ENCODE measurements around the gene ADORA2B. TPM values are rescaled to one million over a fixed set of nuclear protein-coding genes. Genes with fewer than 3 reads are reported as not detected.
"Not testable (repeated sequence)": the region's sequence is repeated elsewhere in the genome, so short reads cannot be mapped to it uniquely, and the experiment has no call there.

ADORA2B gene
- 5.3 and 8.2 TPM in 2 replicates for total RNA-seq (2014; rRNA removed; shearing (Covaris generic))

- peak; percentile 54 for DNase-seq (ENCODE audit: low spot score)
Observed at GRCh38 chr17:15944759-15945526, at the start of gene ADORA2B. TSS of gene ADORA2B (plus strand) at chr17:15945130. CDS start at chr17:15945249, 119 bp downstream.

- DNase-seq (ENCODE audit: low spot score) = no peak
Observed at GRCh38 chr17:15896277-15896676, 48.7 kb upstream of the ADORA2B start.

DNA sequence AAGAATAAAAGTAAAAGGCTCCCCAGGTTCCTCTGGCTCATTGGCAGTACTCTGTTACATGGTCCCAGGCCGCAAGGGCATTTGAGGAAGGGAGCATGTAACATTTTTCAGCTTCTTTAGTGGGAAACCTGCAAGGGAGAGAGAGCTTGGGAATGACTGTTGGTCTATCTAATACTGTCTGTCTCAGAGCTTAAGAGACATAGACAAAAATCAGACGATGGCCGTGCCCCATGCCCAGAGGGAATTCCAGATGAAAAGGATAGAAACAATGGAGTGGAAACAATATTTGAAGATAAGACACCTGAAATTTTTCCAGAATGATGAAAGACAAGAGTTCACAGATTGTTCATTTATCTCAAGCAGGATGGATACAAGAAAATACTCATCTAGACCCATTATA is 48.1 kb upstream of the ADORA2B start:
- DNase-seq (ENCODE audit: low spot score) = no peak

GRCh38 chr17:15899596-15899995 is 45.3 kb upstream of the ADORA2B start:
- DNase-seq (ENCODE audit: low spot score) = not testable (repeated sequence)

DNA sequence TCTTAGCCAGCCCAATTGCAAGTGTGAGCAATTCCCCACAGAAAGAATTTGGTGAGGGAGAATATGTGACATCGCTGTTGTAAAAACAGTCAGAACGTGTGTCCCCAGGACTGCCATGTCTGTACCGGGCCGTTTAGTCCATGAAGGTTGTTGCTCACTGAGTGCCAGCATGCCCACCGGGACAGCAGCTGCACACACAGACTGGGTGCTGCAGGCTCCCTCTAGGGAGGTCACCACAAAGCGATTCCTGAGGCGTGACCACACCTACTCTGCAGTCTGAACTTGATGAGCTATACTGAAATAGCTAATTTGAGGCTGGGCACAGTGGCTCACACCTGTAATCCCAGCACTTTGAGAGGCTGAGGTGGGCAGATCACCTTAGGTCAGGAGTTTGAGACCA is 44.1 kb upstream of the ADORA2B start:
- no peak for DNase-seq (ENCODE audit: low spot score)

DNA sequence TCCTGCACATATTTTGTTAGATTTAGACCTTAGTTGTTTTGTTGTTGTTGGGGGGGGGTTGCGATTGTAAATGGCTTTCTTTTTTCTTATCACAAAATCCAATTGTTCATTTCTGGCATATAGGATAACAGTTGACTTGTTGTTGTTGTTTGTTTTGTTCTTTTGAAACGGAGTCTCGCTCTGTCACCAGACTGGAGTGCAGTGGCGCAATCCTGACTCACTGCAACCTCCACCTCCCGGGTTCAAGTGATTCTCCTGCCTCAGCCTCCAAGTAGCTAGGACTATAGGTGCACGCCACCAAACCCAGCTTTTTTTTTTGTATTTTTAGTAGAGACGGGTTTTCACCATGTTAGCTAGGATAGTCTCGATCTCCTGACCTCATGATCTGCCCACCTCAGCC is 39.7 kb upstream of the ADORA2B start:
- DNase-seq (ENCODE audit: low spot score) = not testable (repeated sequence)

GRCh38 chr17:15907290-15907689 is 37.6 kb upstream of the ADORA2B start:
- DNase-seq (ENCODE audit: low spot score) = no peak

DNA sequence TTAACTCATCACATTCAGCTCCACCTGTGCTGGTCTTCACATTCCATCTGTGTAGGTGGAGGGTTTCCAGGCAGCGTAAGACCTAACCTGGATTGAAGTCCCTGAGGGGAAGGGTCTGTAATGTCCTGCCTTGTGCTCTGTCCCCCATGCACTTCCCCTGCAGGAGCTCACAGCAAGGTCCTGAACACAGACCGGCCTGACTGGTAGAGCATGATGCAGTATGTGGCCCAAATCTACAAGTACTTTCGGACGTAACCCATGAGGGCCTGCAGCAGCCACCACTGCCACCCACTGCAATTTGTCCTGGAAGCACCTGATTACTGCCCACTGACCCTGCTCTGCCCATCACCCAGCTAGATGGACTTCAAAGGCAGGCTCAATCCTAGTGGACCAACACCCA is 36.6 kb upstream of the ADORA2B start:
- no peak for DNase-seq (ENCODE audit: low spot score)

DNA sequence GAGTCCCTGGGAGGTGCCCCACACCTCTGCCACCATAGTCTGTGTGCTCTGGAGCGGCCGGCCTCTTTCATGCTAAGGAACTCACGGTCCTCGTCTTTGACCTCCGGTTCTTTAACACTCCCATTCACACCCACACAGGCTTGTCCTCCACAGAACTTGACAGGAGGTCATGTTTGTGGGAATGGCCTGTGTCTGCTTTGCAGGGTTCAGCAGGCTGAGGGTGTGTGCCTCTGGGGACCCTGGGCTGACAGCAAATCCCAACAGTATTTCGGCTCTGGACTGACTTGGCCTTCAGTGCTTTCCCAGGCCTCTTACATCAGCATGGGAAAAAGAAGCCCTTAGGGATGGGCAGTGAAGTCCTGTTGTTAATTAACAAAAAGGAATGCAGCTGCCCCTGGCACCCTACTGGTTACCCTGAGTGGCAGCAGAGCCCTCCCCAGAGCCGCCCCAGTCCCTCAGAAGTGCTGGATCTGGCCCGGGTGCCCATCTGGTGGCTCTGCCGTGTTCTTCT is 35.4 kb upstream of the ADORA2B start:
- no peak for DNase-seq (ENCODE audit: low spot score)

- no peak for DNase-seq (ENCODE audit: low spot score)
Observed at GRCh38 chr17:15910791-15911190, 34.1 kb upstream of the ADORA2B start.

GRCh38 chr17:15911701-15912100 is 33.2 kb upstream of the ADORA2B start:
- not testable (repeated sequence) for DNase-seq (ENCODE audit: low spot score)

- no peak for DNase-seq (ENCODE audit: low spot score)
Observed at GRCh38 chr17:15912416-15912955, 32.4 kb upstream of the ADORA2B start.

DNA sequence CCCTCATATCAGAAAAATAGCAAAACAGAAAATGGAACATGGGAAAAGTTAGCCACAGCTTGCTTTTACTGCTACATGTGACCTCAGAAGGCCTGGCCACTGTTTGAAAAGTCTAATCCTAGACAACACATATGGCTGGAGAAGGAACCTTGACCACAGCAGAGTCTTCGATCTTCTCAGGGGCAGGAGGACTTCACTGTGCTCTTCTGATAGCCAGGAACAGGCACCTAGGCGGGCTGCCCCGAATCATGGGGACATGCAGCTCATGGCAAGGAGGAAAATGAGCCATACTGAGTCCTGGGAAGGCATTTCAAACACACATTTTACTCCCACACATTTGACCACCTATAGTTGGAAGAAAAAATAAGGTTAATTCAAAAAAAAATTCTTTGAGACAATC is 31.1 kb upstream of the ADORA2B start:
- DNase-seq (ENCODE audit: low spot score) = no peak

DNA sequence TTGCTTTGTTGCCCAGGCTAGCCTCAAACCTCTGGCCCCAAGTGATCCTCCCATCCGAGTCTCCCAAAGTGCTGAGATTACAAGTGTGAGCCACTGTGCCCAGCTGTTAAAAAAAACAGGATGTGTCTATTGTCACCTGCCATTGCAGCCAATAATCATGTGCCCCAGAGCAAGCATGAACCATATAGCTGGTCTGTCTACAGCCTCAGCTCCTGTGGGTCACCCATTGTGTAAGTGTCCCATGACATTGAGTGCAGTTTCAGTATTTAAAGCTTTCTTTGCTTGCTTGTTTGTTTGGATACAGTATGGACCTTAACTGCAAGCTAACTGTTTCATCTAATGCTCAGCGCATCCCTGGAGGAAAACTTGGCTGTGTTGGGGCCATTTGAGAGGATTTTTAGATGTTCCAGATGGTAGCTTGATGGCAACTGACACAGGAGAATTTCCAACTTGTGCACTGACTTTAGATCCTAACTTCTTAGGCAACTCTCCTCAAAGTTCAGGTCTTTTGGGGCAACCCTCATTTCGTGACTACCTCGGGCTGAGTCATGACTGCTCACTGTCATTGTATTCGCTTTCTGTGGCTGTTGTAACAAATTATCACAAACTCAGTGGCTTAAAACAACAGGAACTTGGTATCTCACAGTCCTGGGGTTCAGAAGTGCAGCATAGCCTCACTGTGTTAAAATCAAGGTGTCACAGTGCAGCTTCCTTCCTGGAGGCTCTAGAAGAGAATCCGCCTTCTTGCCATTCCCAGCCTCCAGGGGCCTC is 30.3 kb upstream of the ADORA2B start:
- no peak for DNase-seq (ENCODE audit: low spot score)

DNA sequence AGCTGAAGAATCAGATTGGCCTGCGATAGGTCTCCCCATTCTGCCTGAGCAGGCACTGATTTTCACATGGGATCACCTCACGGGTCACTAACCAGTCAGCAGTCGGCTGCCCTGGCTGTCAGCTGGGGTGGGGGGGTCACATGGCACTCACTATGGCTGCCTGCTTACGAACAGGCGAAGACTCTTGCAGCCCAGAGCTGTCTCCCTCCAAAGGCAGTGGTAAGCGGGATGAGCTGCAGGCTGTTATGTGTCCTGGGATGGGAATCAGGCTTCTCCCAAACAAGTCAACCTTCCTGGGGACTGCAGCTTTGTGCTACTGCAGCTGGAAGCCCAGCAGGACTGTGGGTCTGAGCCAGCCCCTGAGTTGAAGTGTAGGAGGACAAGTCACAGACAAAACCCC is 29.0 kb upstream of the ADORA2B start:
- no peak for DNase-seq (ENCODE audit: low spot score)

- no peak for DNase-seq (ENCODE audit: low spot score)
Observed at GRCh38 chr17:15917021-15917437, 27.9 kb upstream of the ADORA2B start.

DNA sequence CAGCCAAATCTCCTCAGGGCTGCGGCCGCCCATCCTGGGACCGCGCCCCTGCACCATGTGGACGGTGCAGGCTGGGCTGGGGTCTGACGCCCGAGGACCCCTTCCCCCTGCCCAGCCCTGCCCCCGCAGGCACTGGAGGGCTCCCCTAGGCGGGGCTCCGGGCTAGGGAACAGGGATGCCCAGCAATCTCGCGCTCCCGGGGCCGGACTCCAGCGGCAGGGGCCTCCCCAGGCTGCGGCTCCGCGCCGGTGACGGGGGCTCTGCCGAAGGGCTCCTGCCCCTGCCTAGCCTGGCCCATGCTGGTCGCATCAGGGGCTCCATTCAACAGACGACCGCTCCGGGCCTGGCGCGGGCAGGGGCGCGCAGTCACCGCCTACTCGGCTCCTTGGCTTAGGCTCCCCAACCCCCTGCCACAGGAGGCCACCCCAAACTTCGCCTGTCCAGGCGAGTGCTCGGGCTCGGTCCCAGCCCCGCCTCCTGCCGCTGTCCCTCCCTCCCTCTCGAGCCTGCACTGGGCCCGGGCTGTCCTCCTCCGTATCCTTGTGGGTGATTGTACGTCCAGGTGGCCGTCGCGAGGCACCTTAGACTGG is 27.4 kb upstream of the ADORA2B start:
- no peak for DNase-seq (ENCODE audit: low spot score)

GRCh38 chr17:15918261-15918660 is 26.7 kb upstream of the ADORA2B start:
- no peak for DNase-seq (ENCODE audit: low spot score)

- DNase-seq (ENCODE audit: low spot score) = no peak
Observed at GRCh38 chr17:15918661-15919259, 26.2 kb upstream of the ADORA2B start.

DNA sequence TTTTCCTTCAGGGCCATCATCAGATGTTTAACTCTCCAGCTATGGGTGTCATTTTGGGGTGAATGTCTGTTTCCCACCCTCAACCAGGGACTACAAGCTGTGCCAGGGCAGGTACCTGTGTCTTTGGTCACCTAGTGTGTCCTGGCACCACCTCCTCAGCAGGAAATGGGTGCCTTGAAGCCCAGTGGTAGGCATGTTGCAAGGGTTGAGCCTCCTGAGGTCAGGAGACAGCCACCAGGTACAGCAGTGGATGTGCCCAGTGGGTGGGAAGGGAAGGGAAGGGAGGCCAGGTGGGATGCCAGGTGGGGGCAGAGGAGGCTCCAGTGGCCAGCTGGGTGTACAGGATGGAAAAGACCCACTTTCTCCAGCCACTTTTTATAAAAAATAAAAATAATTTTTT is 25.5 kb upstream of the ADORA2B start:
- DNase-seq (ENCODE audit: low spot score) = no peak

DNA sequence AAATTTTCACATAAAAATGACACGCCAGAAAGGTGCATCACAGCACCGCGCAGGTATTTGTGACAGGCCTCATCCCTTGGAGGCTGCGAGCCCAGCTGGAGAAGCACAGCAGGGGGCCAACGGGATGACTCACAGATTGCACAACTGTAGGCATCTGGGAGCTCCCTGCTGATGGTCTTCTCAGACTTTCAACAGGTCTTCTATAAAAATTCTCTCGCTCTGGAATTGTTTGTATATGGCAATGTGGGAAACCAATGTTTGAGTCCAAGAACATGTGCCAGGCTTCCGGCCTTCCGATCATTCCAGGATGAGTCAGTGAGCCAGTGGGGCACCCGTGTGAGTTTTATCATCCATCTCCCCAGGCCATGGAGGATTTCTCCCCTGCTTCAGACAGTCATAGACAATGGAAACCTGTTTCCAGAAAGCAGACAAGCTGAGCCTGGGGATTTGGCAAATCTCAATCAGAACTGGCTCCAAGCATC is 24.1 kb upstream of the ADORA2B start:
- DNase-seq (ENCODE audit: low spot score) = no peak

Measured in HT-29 (cell line).